HCT116 (cell line): ENCODE data around the gene CACNA1C. TPM values are rescaled to one million over a fixed set of nuclear protein-coding genes. Genes with fewer than 3 reads are reported as not detected.

Source experiments
- ATAC-seq: fragments of 200-7000 bp; cut with Tn5 transposase; 2 replicates; pipeline ENCODE4 v1.9.1; 2020; ENCODE audit warnings: mild to moderate bottlenecking, moderate library complexity
- BruUV-seq: library from RNA; stranded (reverse); fragments of 400-500 nt; replicated peaks from 2 replicates; lab custom pipeline; 2021; lab: Mats Ljungman, UMichigan
- CTCF ChIA-PET: fragments of 300-600 bp; sonication (Branson Sonifier 250); formaldehyde crosslinking; loops from one replicate; lab custom pipeline; 2021; ENCODE audit warnings: antibody characterized with exemption; lab: Charles Lee
- POLR2A ChIA-PET: fragments of 300-600, 350-600 bp; sonication (Branson Sonifier 250); formaldehyde crosslinking; loops from one replicate; lab custom pipeline; 2021; ENCODE audit warnings: antibody characterized with exemption; lab: Charles Lee
- RAD21 ChIA-PET, 2 experiments: fragments of 300-600 bp; sonication (Branson Sonifier 250); formaldehyde crosslinking; loops; one replicate each; lab custom pipeline; 2023; ENCODE audit warnings: low total read pairs in 2 of 2; ENCODE audit not compliant: uncharacterized antibody in 2 of 2, unreplicated experiment in 2 of 2, low non-redundant PET in 1 of 2; lab: Charles Lee
- DNase-seq: peaks from one replicate; pipeline ENCODE4 v3.0.0-alpha.2; 2010; ENCODE audit warnings: low read depth, low spot score
- H2AFZ ChIP-seq: fragments of 200-600 bp; shearing (Covaris generic), sonication (generic); 2 replicates; pipeline ENCODE4 v1.6.1; 2017; ENCODE audit warnings: low read depth, mixed run types, mixed read lengths, antibody characterized with exemption, low read length; ENCODE audit not compliant: poor library complexity, severe bottlenecking
- H3K27ac ChIP-seq: 2 replicates; pipeline ENCODE4 v1.5.1; 2012; ENCODE audit warnings: low read depth, low read length
- H3K27me3 ChIP-seq: fragments of 200-600 bp; sonication (generic); 2 replicates; pipeline ENCODE4 v1.6.1; 2016; ENCODE audit warnings: mixed run types, low read length, mixed read lengths; ENCODE audit not compliant: insufficient read depth
- H3K36me3 ChIP-seq, 2 experiments: fragments of 200-500 bp in 1 of 2; fragments of 200-600 bp in 1 of 2; sonication (Bioruptor generic) in 1 of 2; sonication (generic) in 1 of 2; 2 replicates each; pipeline versions ENCODE4 v1.5.1 to v1.6.1; 2014 to 2016; ENCODE audit warnings: low read length in 2 of 2, inconsistent platforms in 1 of 2, mixed read lengths in 1 of 2, mixed run types in 1 of 2; ENCODE audit not compliant: insufficient read depth in 2 of 2, control insufficient read depth in 1 of 2
- H3K4me1 ChIP-seq, 2 experiments: fragments of 200-600 bp in 1 of 2; sonication (generic) in 1 of 2; 2 replicates each; pipeline versions ENCODE4 v1.5.1 to v1.6.1; 2012 to 2017; ENCODE audit warnings: low read length in 2 of 2, inconsistent platforms in 1 of 2, mild to moderate bottlenecking in 1 of 2, mixed read lengths in 1 of 2, mixed run types in 1 of 2, moderate library complexity in 1 of 2; ENCODE audit not compliant: insufficient read depth in 2 of 2, control insufficient read depth in 1 of 2
- H3K4me2 ChIP-seq: fragments of 200-600 bp; sonication (generic); 2 replicates; pipeline ENCODE4 v1.6.1; 2017; ENCODE audit warnings: mixed run types, low read length, mixed read lengths
- H3K4me3 ChIP-seq, 2 experiments: fragments of 200-600 bp in 1 of 2; sonication (generic) in 1 of 2; replicated peaks in 1 of 2; 2 replicates each; pipeline ENCODE4 v1.5.1; 2011 to 2016; ENCODE audit warnings: low read length in 2 of 2, control low read depth in 1 of 2, low read depth in 1 of 2, mild to moderate bottlenecking in 1 of 2, mixed read lengths in 1 of 2, mixed run types in 1 of 2
- H3K79me2 ChIP-seq: fragments of 200-600 bp; sonication (generic); 2 replicates; pipeline ENCODE4 v1.6.1; 2017; ENCODE audit warnings: mild to moderate bottlenecking, mixed run types, low read length, moderate library complexity, mixed read lengths; ENCODE audit not compliant: insufficient read depth
- H3K9ac ChIP-seq: fragments of 200-600 bp; sonication (generic); 2 replicates; pipeline ENCODE4 v1.6.1; 2016; ENCODE audit warnings: low read length, mixed read lengths
- H3K9me2 ChIP-seq: fragments of 200-600 bp; sonication (generic), shearing (Covaris generic); 2 replicates; pipeline ENCODE4 v1.6.1; 2017; ENCODE audit warnings: mixed run types, mild to moderate bottlenecking, moderate library complexity; ENCODE audit not compliant: insufficient read depth
- H3K9me3 ChIP-seq, 2 experiments: fragments of 200-500 bp in 1 of 2; fragments of 200-600 bp in 1 of 2; sonication (Bioruptor generic) in 1 of 2; sonication (generic) in 1 of 2; 2 replicates each; pipeline ENCODE4 v1.6.1; 2014 to 2017; ENCODE audit warnings: low read length in 2 of 2, mixed read lengths in 2 of 2, inconsistent platforms in 1 of 2, low read depth in 1 of 2, mild to moderate bottlenecking in 1 of 2, mixed run types in 1 of 2, moderate library complexity in 1 of 2; ENCODE audit not compliant: control insufficient read depth in 1 of 2, insufficient read depth in 1 of 2
- H4K20me1 ChIP-seq: fragments of 200-600 bp; sonication (generic), shearing (Covaris generic); 2 replicates; pipeline ENCODE4 v1.6.1; 2017; ENCODE audit warnings: mixed run types, mild to moderate bottlenecking, moderate library complexity; ENCODE audit not compliant: insufficient read depth
- CBX3 ChIP-seq: IDR thresholded peaks from 2 replicates; pipeline ENCODE4 v1.6.1; 2012; ENCODE audit warnings: low read depth
- CEBPB ChIP-seq: IDR thresholded peaks from 2 replicates; pipeline ENCODE4 v1.6.1; 2012; ENCODE audit warnings: low read depth
- EZH2phosphoT487 ChIP-seq: fragments of 200-600 bp; IDR thresholded peaks from 2 replicates; pipeline ENCODE4 v1.6.1; 2018; ENCODE audit warnings: antibody characterized with exemption, borderline replicate concordance
- FOSL1 ChIP-seq: IDR thresholded peaks from 2 replicates; pipeline ENCODE4 v1.6.1; 2012; ENCODE audit warnings: low read depth
- SIN3A ChIP-seq: IDR thresholded peaks from 2 replicates; pipeline ENCODE4 v1.6.1; 2012; ENCODE audit warnings: low read depth
- SRF ChIP-seq: IDR thresholded peaks from 2 replicates; pipeline ENCODE4 v1.6.1; 2012; ENCODE audit warnings: low read depth
- TCF7L2 ChIP-seq: IDR thresholded peaks from 2 replicates; pipeline ENCODE4 v1.7.0; 2011; ENCODE audit warnings: borderline replicate concordance, inconsistent platforms; ENCODE audit not compliant: insufficient read depth, insufficient read length; ENCODE audit errors: extremely low read depth
- YY1 ChIP-seq: IDR thresholded peaks from 2 replicates; pipeline ENCODE4 v1.6.1; 2011; ENCODE audit warnings: low read length, low read depth, moderate library complexity, mild to moderate bottlenecking; ENCODE audit not compliant: insufficient replicate concordance; ENCODE audit errors: extremely low read depth
- ZNF274 ChIP-seq: fragments of 200-500 bp; sonication (Bioruptor generic); IDR thresholded peaks from 2 replicates; pipeline ENCODE4 v1.6.1; 2014; ENCODE audit warnings: mild to moderate bottlenecking, low read depth, low read length, inconsistent platforms
- intact Hi-C: fragments of 100-400 bp; cut with micrococcal nuclease; formaldehyde crosslinking; loops from 2 replicates; pipeline ENCODE4 v1.10.0; 2022
- total RNA-seq: library from RNA; stranded (reverse); gene quantifications from one replicate; pipeline ENCODE4 v1.2.1, GENCODE V29; 2021; ENCODE audit not compliant: unreplicated experiment
- TF ChIP-seq, protein P1 (sequence below): IDR thresholded peaks from 2 replicates; pipeline ENCODE4 v1.6.1; 2012; ENCODE audit warnings: low read depth

The CACNA1C gene
- total RNA-seq, 1 experiment from 2014 or later = 0.05 TPM

DNA sequence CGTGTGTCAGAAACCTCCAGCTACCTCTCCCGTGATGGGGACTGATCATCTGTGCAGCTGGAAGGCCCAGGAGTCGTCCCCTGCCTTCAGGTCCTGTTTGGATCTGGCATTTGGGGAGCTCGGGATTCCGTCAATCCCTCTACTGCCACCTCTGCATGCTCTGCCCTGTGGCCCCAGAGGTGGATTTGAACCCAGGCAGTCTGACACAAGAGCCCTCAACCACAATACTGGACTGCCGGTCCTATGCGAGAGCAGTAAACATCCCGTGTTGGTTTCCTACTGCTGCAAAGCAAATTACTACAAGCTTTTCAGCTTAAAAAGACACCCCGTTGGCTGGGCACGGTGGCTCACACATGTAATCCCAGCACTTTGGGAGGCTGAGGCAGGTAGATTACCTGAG lies 620.1 kb downstream of the CACNA1C start:
- ChIA-PET CTCF (interaction anchor here (1.0 kb wide), 1 partner anchor 32 kb away, joined by 4 read pairs; no protein-coding TSS in a partner anchor), RAD21 (no interaction called here), POLR2A (no interaction called here)
- Histone ChIP-seq H3K4me3 (no peak overlapping the region), H3K4me2 (no peak overlapping the region), H3K4me1 (no peaks in the 10 kb centered on the region), H3K27ac (no peak overlapping the region), H4K20me1 (no peaks in the 10 kb centered on the region), H3K9ac (no peak overlapping the region), H3K79me2 (no peaks in the 10 kb centered on the region), H2AFZ (no peak overlapping the region), H3K9me3 (no peaks in the 10 kb centered on the region), H3K36me3 (no peaks in the 10 kb centered on the region), H3K9me2 (no peaks in the 10 kb centered on the region), H3K27me3 (peaks cover 11% of the 10 kb centered on the region; the same call in 1 of the 2 replicates)
- intact Hi-C loops = no loop called here
- DNase-seq (no peak), ATAC-seq (no peak)
- no TSS peak for BruUV-seq
- no peak for TF ChIP-seq SRF
- no peak for TF ChIP-seq TCF7L2
- TF ChIP-seq FOSL1 = no peak
- no peak for TF ChIP-seq ZNF274
- TF ChIP-seq SIN3A = no peak
- TF ChIP-seq EZH2phosphoT487 = no peak
- TF ChIP-seq, protein P1, sequence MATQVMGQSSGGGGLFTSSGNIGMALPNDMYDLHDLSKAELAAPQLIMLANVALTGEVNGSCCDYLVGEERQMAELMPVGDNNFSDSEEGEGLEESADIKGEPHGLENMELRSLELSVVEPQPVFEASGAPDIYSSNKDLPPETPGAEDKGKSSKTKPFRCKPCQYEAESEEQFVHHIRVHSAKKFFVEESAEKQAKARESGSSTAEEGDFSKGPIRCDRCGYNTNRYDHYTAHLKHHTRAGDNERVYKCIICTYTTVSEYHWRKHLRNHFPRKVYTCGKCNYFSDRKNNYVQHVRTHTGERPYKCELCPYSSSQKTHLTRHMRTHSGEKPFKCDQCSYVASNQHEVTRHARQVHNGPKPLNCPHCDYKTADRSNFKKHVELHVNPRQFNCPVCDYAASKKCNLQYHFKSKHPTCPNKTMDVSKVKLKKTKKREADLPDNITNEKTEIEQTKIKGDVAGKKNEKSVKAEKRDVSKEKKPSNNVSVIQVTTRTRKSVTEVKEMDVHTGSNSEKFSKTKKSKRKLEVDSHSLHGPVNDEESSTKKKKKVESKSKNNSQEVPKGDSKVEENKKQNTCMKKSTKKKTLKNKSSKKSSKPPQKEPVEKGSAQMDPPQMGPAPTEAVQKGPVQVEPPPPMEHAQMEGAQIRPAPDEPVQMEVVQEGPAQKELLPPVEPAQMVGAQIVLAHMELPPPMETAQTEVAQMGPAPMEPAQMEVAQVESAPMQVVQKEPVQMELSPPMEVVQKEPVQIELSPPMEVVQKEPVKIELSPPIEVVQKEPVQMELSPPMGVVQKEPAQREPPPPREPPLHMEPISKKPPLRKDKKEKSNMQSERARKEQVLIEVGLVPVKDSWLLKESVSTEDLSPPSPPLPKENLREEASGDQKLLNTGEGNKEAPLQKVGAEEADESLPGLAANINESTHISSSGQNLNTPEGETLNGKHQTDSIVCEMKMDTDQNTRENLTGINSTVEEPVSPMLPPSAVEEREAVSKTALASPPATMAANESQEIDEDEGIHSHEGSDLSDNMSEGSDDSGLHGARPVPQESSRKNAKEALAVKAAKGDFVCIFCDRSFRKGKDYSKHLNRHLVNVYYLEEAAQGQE = no peak
- no peak for TF ChIP-seq CEBPB
- no peak for TF ChIP-seq CBX3
- no peak for TF ChIP-seq YY1
